IMR-90 (cell line): ENCODE data around the gene DND1.

ENCODE experiments used
- BHLHE40 ChIP-seq: fragments of 150-350 bp; IDR thresholded peaks from 2 replicates; pipeline ENCODE4 v1.6.1; 2016; ENCODE audit warnings: mild to moderate bottlenecking, low read depth, low read length
- CEBPB ChIP-seq: IDR thresholded peaks from 2 replicates; pipeline ENCODE4 v1.6.1; 2012; ENCODE audit warnings: low read depth, low read length, improper control_type of control experiment
- CHD1 ChIP-seq: IDR thresholded peaks from 2 replicates; pipeline ENCODE4 v1.6.1; 2012; ENCODE audit warnings: low read depth, low read length, improper control_type of control experiment
- CTCF ChIP-seq: conservative IDR thresholded peaks from 2 replicates; pipeline ENCODE4 v1.5.1; 2012; ENCODE audit warnings: mild to moderate bottlenecking, low read depth, low read length, improper control_type of control experiment
- FOS ChIP-seq: fragments of 150-350 bp; IDR thresholded peaks from 2 replicates; pipeline ENCODE4 v1.6.1; 2016; ENCODE audit warnings: low read depth, low read length
- MAFK ChIP-seq: IDR thresholded peaks from 2 replicates; pipeline ENCODE4 v1.6.1; 2012; ENCODE audit warnings: low read depth, low read length, improper control_type of control experiment
- MXI1 ChIP-seq: IDR thresholded peaks from 2 replicates; pipeline ENCODE4 v1.6.1; 2012; ENCODE audit warnings: low read depth, mild to moderate bottlenecking, low read length, moderate library complexity, borderline replicate concordance
- NFE2L2 ChIP-seq: fragments of 150-350 bp; IDR thresholded peaks from 2 replicates; pipeline ENCODE4 v1.6.1; 2016; ENCODE audit warnings: low read depth, mild to moderate bottlenecking, low read length
- POLR2A ChIP-seq: IDR thresholded peaks from 2 replicates; pipeline ENCODE4 v1.6.1; 2012; ENCODE audit warnings: mild to moderate bottlenecking, low read depth, low read length
- RAD21 ChIP-seq: IDR thresholded peaks from 2 replicates; pipeline ENCODE4 v1.6.1; 2012; ENCODE audit warnings: low read length, improper control_type of control experiment
- RFX5 ChIP-seq: IDR thresholded peaks from 2 replicates; pipeline ENCODE4 v1.8.0; 2012; ENCODE audit warnings: low read depth, mild to moderate bottlenecking, low read length, moderate library complexity
- SMC3 ChIP-seq: fragments of 150-350 bp; IDR thresholded peaks from 2 replicates; pipeline ENCODE4 v1.6.1; 2016; ENCODE audit warnings: low read depth, mild to moderate bottlenecking, antibody characterized with exemption, low read length, moderate library complexity
- TF ChIP-seq, protein P1 (sequence below): fragments of 150-350 bp; IDR thresholded peaks from 2 replicates; pipeline ENCODE4 v1.6.1; 2016; ENCODE audit warnings: low read depth, mild to moderate bottlenecking, low read length, moderate library complexity, borderline replicate concordance
- TF ChIP-seq, protein P2 (sequence below): fragments of 150-350 bp; IDR thresholded peaks from 2 replicates; pipeline ENCODE4 v1.6.1; 2017; ENCODE audit warnings: mild to moderate bottlenecking, antibody characterized with exemption, low read length, low read depth

DNA sequence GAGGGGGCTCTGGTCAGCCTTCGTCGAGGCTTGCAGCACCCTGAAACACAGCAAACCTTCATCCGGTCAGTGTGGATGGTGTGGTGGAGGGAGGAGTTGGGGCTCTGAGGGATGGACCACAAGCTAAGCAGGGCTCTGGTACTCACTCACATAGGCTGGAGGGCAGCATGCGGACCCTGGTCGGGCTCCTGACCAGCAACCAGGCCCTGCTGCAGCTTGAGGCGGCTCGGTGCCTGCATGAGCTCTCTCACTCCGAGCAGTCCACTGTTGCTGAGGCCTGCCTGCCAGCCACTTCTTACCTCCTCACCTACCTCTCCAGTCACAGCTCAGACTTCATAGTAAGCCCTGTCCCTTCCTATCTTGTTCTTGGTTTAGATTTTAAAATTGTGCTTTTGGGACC lies 31.7 kb downstream of the DND1 start:
- no peak for TF ChIP-seq CTCF
- TF ChIP-seq POLR2A, result no peak
- TF ChIP-seq MAFK, result no peak
- TF ChIP-seq CEBPB, result no peak
- TF ChIP-seq, protein P1, sequence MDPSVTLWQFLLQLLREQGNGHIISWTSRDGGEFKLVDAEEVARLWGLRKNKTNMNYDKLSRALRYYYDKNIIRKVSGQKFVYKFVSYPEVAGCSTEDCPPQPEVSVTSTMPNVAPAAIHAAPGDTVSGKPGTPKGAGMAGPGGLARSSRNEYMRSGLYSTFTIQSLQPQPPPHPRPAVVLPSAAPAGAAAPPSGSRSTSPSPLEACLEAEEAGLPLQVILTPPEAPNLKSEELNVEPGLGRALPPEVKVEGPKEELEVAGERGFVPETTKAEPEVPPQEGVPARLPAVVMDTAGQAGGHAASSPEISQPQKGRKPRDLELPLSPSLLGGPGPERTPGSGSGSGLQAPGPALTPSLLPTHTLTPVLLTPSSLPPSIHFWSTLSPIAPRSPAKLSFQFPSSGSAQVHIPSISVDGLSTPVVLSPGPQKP, result no peak
- no peak for TF ChIP-seq NFE2L2
- TF ChIP-seq RAD21, result no peak
- no peak for TF ChIP-seq CHD1
- no peak for TF ChIP-seq FOS
- TF ChIP-seq MXI1, result no peak
- TF ChIP-seq RFX5, result no peak
- no peak for TF ChIP-seq SMC3
- TF ChIP-seq, protein P2, sequence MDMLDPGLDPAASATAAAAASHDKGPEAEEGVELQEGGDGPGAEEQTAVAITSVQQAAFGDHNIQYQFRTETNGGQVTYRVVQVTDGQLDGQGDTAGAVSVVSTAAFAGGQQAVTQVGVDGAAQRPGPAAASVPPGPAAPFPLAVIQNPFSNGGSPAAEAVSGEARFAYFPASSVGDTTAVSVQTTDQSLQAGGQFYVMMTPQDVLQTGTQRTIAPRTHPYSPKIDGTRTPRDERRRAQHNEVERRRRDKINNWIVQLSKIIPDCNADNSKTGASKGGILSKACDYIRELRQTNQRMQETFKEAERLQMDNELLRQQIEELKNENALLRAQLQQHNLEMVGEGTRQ, result no peak
- no peak for TF ChIP-seq BHLHE40
